PC-9 (cell line): ENCODE results near the gene GIMAP7. TPM values are rescaled to one million over a fixed set of nuclear protein-coding genes. Genes with fewer than 3 reads are reported as not detected.

ENCODE experiments used
- BruUV-seq: library from RNA; stranded (reverse); fragments of 400-500 nt; replicated peaks from 2 replicates; lab custom pipeline; 2021; lab: Mats Ljungman, UMichigan
- CTCF ChIA-PET: fragments of 300-600 bp; sonication (Branson Sonifier 250); formaldehyde crosslinking; loops from one replicate; lab custom pipeline; 2022; ENCODE audit warnings: antibody characterized with exemption; lab: Charles Lee
- POLR2A ChIA-PET: fragments of 300-600 bp; sonication (Branson Sonifier 250); formaldehyde crosslinking; loops from one replicate; lab custom pipeline; 2022; ENCODE audit warnings: antibody characterized with exemption; ENCODE audit not compliant: unreplicated experiment; lab: Charles Lee
- DNase-seq, 2 experiments: peaks; one replicate each; pipeline versions ENCODE4 v3.0.0 to v3.0.0-alpha.2; 2015 to 2022; ENCODE audit warnings: mixed read lengths in 1 of 2
- H2AFZ ChIP-seq: fragments of 200-600 bp; sonication (generic); 2 replicates; pipeline ENCODE4 v1.8.1; 2017; ENCODE audit warnings: antibody characterized with exemption
- H3F3A ChIP-seq: fragments of 200-600 bp; sonication (generic); 2 replicates; pipeline ENCODE4 v1.8.1; 2017; ENCODE audit warnings: antibody characterized with exemption, mild to moderate bottlenecking, low read depth; ENCODE audit not compliant: insufficient read depth
- H3K27ac ChIP-seq: fragments of 200-600 bp; sonication (generic); 2 replicates; pipeline ENCODE4 v1.6.1; 2016; ENCODE audit warnings: mixed run types
- H3K27me3 ChIP-seq: fragments of 200-600 bp; sonication (generic); 2 replicates; pipeline ENCODE4 v1.6.1; 2016; ENCODE audit warnings: low read depth, mixed run types; ENCODE audit not compliant: insufficient read depth
- H3K36me3 ChIP-seq: fragments of 200-600 bp; sonication (generic); 2 replicates; pipeline ENCODE4 v1.6.1; 2016; ENCODE audit warnings: low read depth, mixed run types
- H3K4me1 ChIP-seq: fragments of 200-600 bp; sonication (generic); replicated peaks from 2 replicates; pipeline ENCODE4 v1.6.1; 2016; ENCODE audit warnings: mixed run types; ENCODE audit not compliant: insufficient read depth
- H3K4me2 ChIP-seq: fragments of 200-600 bp; sonication (generic); 2 replicates; pipeline ENCODE4 v1.6.1; 2017; ENCODE audit warnings: mixed run types
- H3K4me3 ChIP-seq: fragments of 200-600 bp; sonication (generic); 2 replicates; pipeline ENCODE4 v1.6.1; 2016; ENCODE audit warnings: mixed run types
- H3K79me2 ChIP-seq: fragments of 200-600 bp; sonication (generic); 2 replicates; pipeline ENCODE4 v1.6.1; 2017; ENCODE audit warnings: low read depth, mixed run types
- H3K9me2 ChIP-seq: fragments of 200-600 bp; sonication (generic); 2 replicates; pipeline ENCODE4 v1.8.1; 2017; ENCODE audit warnings: mild to moderate bottlenecking; ENCODE audit not compliant: insufficient read depth
- H3K9me3 ChIP-seq: fragments of 200-600 bp; sonication (generic); 2 replicates; pipeline ENCODE4 v1.8.1; 2016; ENCODE audit warnings: low read depth; ENCODE audit not compliant: insufficient read depth
- H4K20me1 ChIP-seq: fragments of 200-600 bp; sonication (generic); 2 replicates; pipeline ENCODE4 v1.8.1; 2017; ENCODE audit not compliant: insufficient read depth
- EZH2 ChIP-seq: fragments of 200-600 bp; sonication (generic); IDR thresholded peaks from 2 replicates; pipeline ENCODE4 v1.8.0; 2017; ENCODE audit warnings: antibody characterized with exemption, low read depth
- intact Hi-C: fragments of 100-400 bp; cut with micrococcal nuclease; formaldehyde crosslinking; loops from one replicate; pipeline ENCODE4 v1.10.0; 2022; ENCODE audit not compliant: unreplicated experiment
- total RNA-seq: library from RNA; stranded (reverse); gene quantifications from 2 replicates; pipeline ENCODE4 v1.2.3, GENCODE V29; 2021
- TF ChIP-seq, protein P1 (sequence below): fragments of 200-600 bp; sonication (generic); conservative IDR thresholded peaks from 2 replicates; pipeline ENCODE4 v1.6.1; 2017; ENCODE audit warnings: mixed run types, antibody characterized with exemption, mild to moderate bottlenecking, moderate library complexity

The GIMAP7 gene
- total RNA-seq, 1 experiment from 2014 or later = not detected

DNA sequence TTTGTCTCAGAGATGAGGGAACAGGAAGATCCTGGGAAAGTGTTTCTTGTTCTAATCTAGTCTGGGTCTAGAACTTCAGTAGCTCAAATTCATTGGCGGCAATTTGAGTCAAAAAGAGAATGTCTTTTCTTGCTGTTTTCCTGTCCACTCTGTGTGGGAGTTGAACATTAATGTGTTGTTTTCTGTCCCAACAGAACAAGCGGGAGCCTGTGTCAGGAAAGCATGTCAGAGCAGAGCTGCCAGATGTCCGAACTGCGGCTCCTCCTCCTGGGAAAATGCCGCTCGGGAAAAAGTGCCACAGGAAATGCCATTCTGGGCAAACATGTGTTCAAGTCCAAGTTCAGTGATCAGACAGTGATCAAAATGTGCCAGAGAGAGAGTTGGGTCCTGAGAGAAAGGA lies 48.2 kb upstream of the GIMAP7 start:
- BruUV-seq = no TSS peak
- DNase-seq = no peak

DNA sequence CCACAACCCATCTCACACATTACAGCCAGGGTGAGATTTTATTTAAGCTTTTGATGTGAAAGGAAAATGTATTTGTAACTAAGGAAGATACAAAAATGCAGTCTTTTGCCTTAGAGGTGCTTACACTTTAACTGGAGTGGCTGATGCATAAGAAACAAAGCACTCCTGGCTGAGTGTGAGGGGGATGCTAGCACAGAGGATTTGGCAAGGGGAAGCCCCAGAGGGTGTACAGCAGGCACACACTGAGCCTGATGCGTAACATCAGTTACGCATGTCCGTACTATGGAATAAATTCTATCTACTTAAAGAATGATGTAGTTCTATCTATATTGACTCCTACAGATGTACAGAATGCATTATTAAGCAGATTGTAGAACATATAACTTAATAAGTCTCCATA lies 46.4 kb upstream of the GIMAP7 start:
- ChIA-PET CTCF (no interaction called here), POLR2A (no interaction called here)
- no peak for DNase-seq
- BruUV-seq = no TSS peak
- intact Hi-C loops = no loop called here
- no peak for TF ChIP-seq EZH2
- TF ChIP-seq, protein P1, sequence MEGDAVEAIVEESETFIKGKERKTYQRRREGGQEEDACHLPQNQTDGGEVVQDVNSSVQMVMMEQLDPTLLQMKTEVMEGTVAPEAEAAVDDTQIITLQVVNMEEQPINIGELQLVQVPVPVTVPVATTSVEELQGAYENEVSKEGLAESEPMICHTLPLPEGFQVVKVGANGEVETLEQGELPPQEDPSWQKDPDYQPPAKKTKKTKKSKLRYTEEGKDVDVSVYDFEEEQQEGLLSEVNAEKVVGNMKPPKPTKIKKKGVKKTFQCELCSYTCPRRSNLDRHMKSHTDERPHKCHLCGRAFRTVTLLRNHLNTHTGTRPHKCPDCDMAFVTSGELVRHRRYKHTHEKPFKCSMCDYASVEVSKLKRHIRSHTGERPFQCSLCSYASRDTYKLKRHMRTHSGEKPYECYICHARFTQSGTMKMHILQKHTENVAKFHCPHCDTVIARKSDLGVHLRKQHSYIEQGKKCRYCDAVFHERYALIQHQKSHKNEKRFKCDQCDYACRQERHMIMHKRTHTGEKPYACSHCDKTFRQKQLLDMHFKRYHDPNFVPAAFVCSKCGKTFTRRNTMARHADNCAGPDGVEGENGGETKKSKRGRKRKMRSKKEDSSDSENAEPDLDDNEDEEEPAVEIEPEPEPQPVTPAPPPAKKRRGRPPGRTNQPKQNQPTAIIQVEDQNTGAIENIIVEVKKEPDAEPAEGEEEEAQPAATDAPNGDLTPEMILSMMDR = no peak
- Histone ChIP-seq H3K4me1 (no peaks in the 10 kb centered on the region), H4K20me1 (no peaks in the 10 kb centered on the region), H3K79me2 (no peaks in the 10 kb centered on the region), H3K9me3 (no peaks in the 10 kb centered on the region), H3K9me2 (no peaks in the 10 kb centered on the region), H3K4me2 (no peak overlapping the region), H3K27me3 (peaks cover 86% of the 10 kb centered on the region), H3K4me3 (no peak overlapping the region), H3K36me3 (no peaks in the 10 kb centered on the region), H3F3A (no peaks in the 10 kb centered on the region), H3K27ac (no peak overlapping the region), H2AFZ (no peak overlapping the region)

More for the DNA sequence above, 48.2 kb upstream of the GIMAP7 start:
- H3K4me2 ChIP-seq = no peak overlapping the region
- peaks cover 70% of the 10 kb centered on the region for H3K27me3 ChIP-seq
- no peaks in the 10 kb centered on the region for H3K4me1 ChIP-seq
- no peaks in the 10 kb centered on the region for H3K79me2 ChIP-seq
- ChIA-PET CTCF (no interaction called here), POLR2A (no interaction called here)
- H3K27ac ChIP-seq = no peak overlapping the region
- TF ChIP-seq, protein P1 = no peak
- peak; percentile 65; the same call in 1 of the 2 replicates for TF ChIP-seq EZH2
- no peak overlapping the region for H2AFZ ChIP-seq
- H3K9me2 ChIP-seq = no peaks in the 10 kb centered on the region
- no peaks in the 10 kb centered on the region for H3K36me3 ChIP-seq
- no peaks in the 10 kb centered on the region for H4K20me1 ChIP-seq
- no peaks in the 10 kb centered on the region for H3K9me3 ChIP-seq
- intact Hi-C loops = no loop called here
- no peaks in the 10 kb centered on the region for H3F3A ChIP-seq
- H3K4me3 ChIP-seq = no peak overlapping the region

DNA sequence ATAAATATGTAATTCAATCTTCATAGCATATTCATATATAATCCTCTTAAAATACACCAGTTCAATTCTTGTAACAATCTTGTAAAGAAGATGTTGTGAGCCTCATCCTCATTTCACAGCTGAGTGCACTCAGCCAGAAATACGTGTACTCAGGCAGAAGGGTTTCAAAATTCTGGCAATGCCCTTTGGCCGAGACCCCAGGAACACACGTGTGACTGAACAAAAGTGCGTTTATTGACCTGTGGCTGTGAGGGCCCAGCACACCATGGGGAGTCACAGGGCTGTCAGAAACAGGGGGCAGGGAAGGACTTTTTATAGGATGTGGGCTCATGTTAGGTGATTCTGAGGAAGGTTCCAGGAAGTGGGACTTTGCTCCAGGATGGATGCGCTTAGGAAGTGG lies 42.8 kb upstream of the GIMAP7 start:
- DNase-seq = no peak
- H3K4me2 ChIP-seq = no peak overlapping the region
- ChIA-PET CTCF (no interaction called here), POLR2A (no interaction called here)
- BruUV-seq = no TSS peak
- intact Hi-C loops = no loop called here
- H4K20me1 ChIP-seq = no peaks in the 10 kb centered on the region
- H2AFZ ChIP-seq = no peak overlapping the region
- H3K27me3 ChIP-seq = peaks cover 95% of the 10 kb centered on the region
- H3K36me3 ChIP-seq = no peaks in the 10 kb centered on the region
- H3K9me3 ChIP-seq = no peaks in the 10 kb centered on the region
- H3K27ac ChIP-seq = no peak overlapping the region
- H3F3A ChIP-seq = no peaks in the 10 kb centered on the region
- no peaks in the 10 kb centered on the region for H3K79me2 ChIP-seq
- TF ChIP-seq EZH2 = no peak
- TF ChIP-seq, protein P1 = no peak
- no peaks in the 10 kb centered on the region for H3K4me1 ChIP-seq
- H3K4me3 ChIP-seq = no peak overlapping the region
- no peaks in the 10 kb centered on the region for H3K9me2 ChIP-seq
